HG03064 (cell line): ENCODE results near the gene UXT.

Source experiments
- ATAC-seq: cut with Tn5 transposase; IDR thresholded peaks from one replicate; pipeline ENCODE4 v1.9.1; 2021; ENCODE audit warnings: low read depth; ENCODE audit not compliant: unreplicated experiment

UXT gene

GRCh38 chrX:47649781-47650163, 9.2 kb downstream of the UXT start:
- no peak for ATAC-seq

- ATAC-seq = no peak
Measured at GRCh38 chrX:47649271-47649670, 9.7 kb downstream of the UXT start.

GRCh38 chrX:47648376-47648775, 10.6 kb downstream of the UXT start:
- no peak for ATAC-seq

GRCh38 chrX:47646636-47647035, 12.3 kb downstream of the UXT start:
- ATAC-seq = no peak

- ATAC-seq = no peak
Measured at GRCh38 chrX:47645530-47645929, 13.4 kb downstream of the UXT start.

- ATAC-seq = no peak
Measured at GRCh38 chrX:47644557-47645091, 14.4 kb downstream of the UXT start.

GRCh38 chrX:47643926-47644325, 15.1 kb downstream of the UXT start:
- no peak for ATAC-seq

- ATAC-seq = no peak
Measured at GRCh38 chrX:47638816-47639215, 20.2 kb downstream of the UXT start.

GRCh38 chrX:47637546-47638195, 21.3 kb downstream of the UXT start:
- no peak for ATAC-seq

- ATAC-seq = no peak
Measured at GRCh38 chrX:47634871-47635575, 24.0 kb downstream of the UXT start.

- ATAC-seq = no peak
Measured at GRCh38 chrX:47633689-47634590, 25.0 kb downstream of the UXT start.

- no peak for ATAC-seq
Measured at GRCh38 chrX:47632666-47633065, 26.3 kb downstream of the UXT start.

- no peak for ATAC-seq
Measured at GRCh38 chrX:47631676-47632075, 27.3 kb downstream of the UXT start.

GRCh38 chrX:47629419-47630200, 29.4 kb downstream of the UXT start, which contains the start of gene CFP:
Gene CFP (minus strand): TSS chrX:47629930. CDS start chrX:47629844, 86 bp downstream.
- ATAC-seq = no peak

GRCh38 chrX:47628982-47629381, 30.0 kb downstream of the UXT start:
- ATAC-seq = no peak

GRCh38 chrX:47625365-47625764, 33.6 kb downstream of the UXT start:
- ATAC-seq = no peak

GRCh38 chrX:47623540-47624027, 35.4 kb downstream of the UXT start:
- ATAC-seq = no peak

GRCh38 chrX:47621851-47622250, 37.1 kb downstream of the UXT start:
- ATAC-seq = no peak

GRCh38 chrX:47620303-47620685, 38.7 kb downstream of the UXT start:
- no peak for ATAC-seq
